ENCODE measurements around the gene CYP26B1.

DNA sequence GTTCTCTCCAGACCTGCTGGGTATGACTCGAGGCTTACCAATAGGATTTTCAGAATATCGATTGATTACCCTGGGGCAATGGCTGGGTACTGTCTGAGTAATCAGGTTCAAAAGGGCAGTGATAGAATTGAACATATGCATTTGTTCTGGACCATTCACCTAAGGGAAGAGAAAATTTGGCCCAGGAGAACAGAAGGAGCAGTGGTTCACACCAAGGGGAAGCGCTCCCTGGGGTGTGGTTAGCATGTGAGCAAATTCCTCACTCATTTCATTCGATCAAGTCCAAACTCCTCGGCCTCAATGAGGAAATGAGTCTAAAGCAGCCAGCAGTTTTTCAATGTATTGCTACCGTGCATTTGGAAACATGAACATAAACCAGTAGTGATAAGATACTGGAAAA lies 55.6 kb downstream of the CYP26B1 start:
- TF ChIP-seq, protein P1, sequence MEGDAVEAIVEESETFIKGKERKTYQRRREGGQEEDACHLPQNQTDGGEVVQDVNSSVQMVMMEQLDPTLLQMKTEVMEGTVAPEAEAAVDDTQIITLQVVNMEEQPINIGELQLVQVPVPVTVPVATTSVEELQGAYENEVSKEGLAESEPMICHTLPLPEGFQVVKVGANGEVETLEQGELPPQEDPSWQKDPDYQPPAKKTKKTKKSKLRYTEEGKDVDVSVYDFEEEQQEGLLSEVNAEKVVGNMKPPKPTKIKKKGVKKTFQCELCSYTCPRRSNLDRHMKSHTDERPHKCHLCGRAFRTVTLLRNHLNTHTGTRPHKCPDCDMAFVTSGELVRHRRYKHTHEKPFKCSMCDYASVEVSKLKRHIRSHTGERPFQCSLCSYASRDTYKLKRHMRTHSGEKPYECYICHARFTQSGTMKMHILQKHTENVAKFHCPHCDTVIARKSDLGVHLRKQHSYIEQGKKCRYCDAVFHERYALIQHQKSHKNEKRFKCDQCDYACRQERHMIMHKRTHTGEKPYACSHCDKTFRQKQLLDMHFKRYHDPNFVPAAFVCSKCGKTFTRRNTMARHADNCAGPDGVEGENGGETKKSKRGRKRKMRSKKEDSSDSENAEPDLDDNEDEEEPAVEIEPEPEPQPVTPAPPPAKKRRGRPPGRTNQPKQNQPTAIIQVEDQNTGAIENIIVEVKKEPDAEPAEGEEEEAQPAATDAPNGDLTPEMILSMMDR (IDR thresholded peaks at IDR 0.05; ENCODE audit: borderline replicate concordance, extremely low read depth, low read length, poor library complexity, severe bottlenecking) = no peak
- TF ChIP-seq EZH2 (IDR thresholded peaks at IDR 0.05; ENCODE audit: borderline replicate concordance, low read depth, low read length, severe bottlenecking) = no peak

All from DND-41 (cell line).